Left lobe of liver (tissue), 2 donors: ENCODE measurements around the gene DEXI. TPM values are rescaled to one million over a fixed set of nuclear protein-coding genes. Genes with fewer than 3 reads are reported as not detected.
A peak's percentile ranks its signal among the peaks of the same experiment; 100 is the strongest.

Experiments used
- ATAC-seq: fragments of 200-7000 bp; cut with Tn5 transposase; one replicate; pipeline ENCODE4 v1.9.1; 2020; ENCODE audit warnings: mild to moderate bottlenecking, moderate library complexity
- DNase-seq: peaks from one replicate; pipeline ENCODE4 v3.0.0-alpha.2; 2020; ENCODE audit warnings: low spot score
- total RNA-seq: library from RNA; stranded (reverse); gene quantifications from one replicate; pipeline ENCODE4 v1.2.1, GENCODE V29; 2021
- donor health status: DM: no; HTN: no; CAD: no; lungs with moderate emphysema.
- donor health status: DM: no; HTN: yes; CAD: no.

DEXI gene
- total RNA-seq, 1 donor from 2014 or later, result 66.8 TPM

GRCh38 chr16:10902999-10903398 lies 39.3 kb downstream of the DEXI start:
- ATAC-seq (no peak), DNase-seq (no peak)

GRCh38 chr16:10897134-10897533 lies 45.1 kb downstream of the DEXI start:
- ATAC-seq, result no peak

GRCh38 chr16:10896723-10897122 lies 45.5 kb downstream of the DEXI start:
- no peak for ATAC-seq

More at GRCh38 chr16:10897134-10897533, 45.1 kb downstream of the DEXI start:
- no peak for DNase-seq

GRCh38 chr16:10896165-10896564 lies 46.1 kb downstream of the DEXI start:
- DNase-seq (no peak), ATAC-seq (no peak)

More at GRCh38 chr16:10896723-10897122, 45.5 kb downstream of the DEXI start:
- DNase-seq, result no peak

GRCh38 chr16:10895053-10895946 lies 47.0 kb downstream of the DEXI start:
- ATAC-seq, result peak; percentile 80
- no peak for DNase-seq

- no peak for ATAC-seq
- DNase-seq, result no peak
These were observed 49.4 kb downstream of the DEXI start for GRCh38 chr16:10892782-10893318.

GRCh38 chr16:10889855-10890254 lies 52.4 kb downstream of the DEXI start:
- ATAC-seq (no peak), DNase-seq (no peak)

- ATAC-seq (no peak), DNase-seq (no peak)
These were observed 53.8 kb downstream of the DEXI start for GRCh38 chr16:10888320-10888937.

GRCh38 chr16:10885246-10885645 lies 57.0 kb downstream of the DEXI start:
- ATAC-seq (peak; percentile 40), DNase-seq (no peak)

GRCh38 chr16:10883004-10883403 lies 59.3 kb downstream of the DEXI start:
- DNase-seq, result no peak
- ATAC-seq, result no peak

GRCh38 chr16:10881479-10882030 lies 60.7 kb downstream of the DEXI start:
- ATAC-seq, result no peak
- DNase-seq, result no peak

- ATAC-seq (no peak), DNase-seq (no peak)
These were observed 61.4 kb downstream of the DEXI start for GRCh38 chr16:10880594-10881452.

GRCh38 chr16:10879681-10880589 lies 62.3 kb downstream of the DEXI start:
- ATAC-seq (no peak), DNase-seq (no peak)

Other genes with a start within 250 kb of the DEXI start
- 2.1 TPM for gene TEKT5, start 247.5 kb downstream of the DEXI start, total RNA-seq
- gene NUBP1, start 198.6 kb downstream of the DEXI start, total RNA-seq, result 12.7 TPM
- not detected for gene TVP23A, start 123.7 kb downstream of the DEXI start, total RNA-seq
- 1.7 TPM for gene CIITA, start 65.3 kb downstream of the DEXI start, total RNA-seq
- gene CLEC16A, start 2.1 kb upstream of the DEXI start, total RNA-seq, result 21.6 TPM